ENCODE results near the gene PGLYRP4.

Gene PGLYRP4

GRCh38 chr1:153348511-153349362, at the start of gene PGLYRP4:
Gene PGLYRP4 (minus strand): TSS chr1:153348841. CDS start chr1:153347932, 909 bp downstream.
- no peak for DNase-seq (ENCODE audit: low read depth)

- DNase-seq (ENCODE audit: low read depth): no peak
These were observed 49.4 kb upstream of the PGLYRP4 start for GRCh38 chr1:153397924-153398651.

GRCh38 chr1:153397051-153397923, 48.6 kb upstream of the PGLYRP4 start:
- no peak for DNase-seq (ENCODE audit: low read depth)

GRCh38 chr1:153396461-153396860, 47.8 kb upstream of the PGLYRP4 start:
- DNase-seq (ENCODE audit: low read depth): no peak

GRCh38 chr1:153395776-153396175, 47.1 kb upstream of the PGLYRP4 start:
- no peak for DNase-seq (ENCODE audit: low read depth)

- DNase-seq (ENCODE audit: low read depth): no peak
These were observed 46.6 kb upstream of the PGLYRP4 start for GRCh38 chr1:153395136-153395685.

- DNase-seq (ENCODE audit: low read depth): no peak
These were observed 45.8 kb upstream of the PGLYRP4 start for GRCh38 chr1:153394391-153394790.

- no peak for DNase-seq (ENCODE audit: low read depth)
These were observed 45.3 kb upstream of the PGLYRP4 start for GRCh38 chr1:153393926-153394325.

- no peak for DNase-seq (ENCODE audit: low read depth)
These were observed 44.2 kb upstream of the PGLYRP4 start for GRCh38 chr1:153392822-153393221.

- no peak for DNase-seq (ENCODE audit: low read depth)
These were observed 43.6 kb upstream of the PGLYRP4 start for GRCh38 chr1:153392258-153392657.

- no peak for DNase-seq (ENCODE audit: low read depth)
These were observed 42.5 kb upstream of the PGLYRP4 start, which contains the start of gene S100A8 for GRCh38 chr1:153390938-153391710. Gene S100A8 (minus strand): TSS chr1:153391073. CDS start chr1:153390535, 538 bp downstream.

- DNase-seq (ENCODE audit: low read depth): no peak
These were observed 41.6 kb upstream of the PGLYRP4 start for GRCh38 chr1:153389973-153390879.

- DNase-seq (ENCODE audit: low read depth): no peak
These were observed 40.8 kb upstream of the PGLYRP4 start for GRCh38 chr1:153389401-153389800.

- no peak for DNase-seq (ENCODE audit: low read depth)
These were observed 39.1 kb upstream of the PGLYRP4 start for GRCh38 chr1:153387785-153388184.

- DNase-seq (ENCODE audit: low read depth): no peak
These were observed 38.4 kb upstream of the PGLYRP4 start for GRCh38 chr1:153387001-153387400.

GRCh38 chr1:153386500-153386901, 37.9 kb upstream of the PGLYRP4 start:
- DNase-seq (ENCODE audit: low read depth): no peak

GRCh38 chr1:153384958-153385580, 36.4 kb upstream of the PGLYRP4 start:
- no peak for DNase-seq (ENCODE audit: low read depth)

- DNase-seq (ENCODE audit: low read depth): no peak
These were observed 32.1 kb upstream of the PGLYRP4 start for GRCh38 chr1:153380711-153381110.

GRCh38 chr1:153379591-153379990, 30.9 kb upstream of the PGLYRP4 start:
- DNase-seq (ENCODE audit: low read depth): no peak
